Loucy (cell line): ENCODE results near the gene TRIM63.

Experiments used
- H2AFZ ChIP-seq: fragments of 200-600 bp; sonication (generic); 2 replicates; pipeline ENCODE4 v1.6.0; 2016; ENCODE audit warnings: antibody characterized with exemption, mild to moderate bottlenecking, low read length, moderate library complexity
- H3F3A ChIP-seq: fragments of 200-600 bp; 2 replicates; pipeline ENCODE4 v1.6.0; 2016; ENCODE audit warnings: antibody characterized with exemption, low read depth, mild to moderate bottlenecking
- H3K27me3 ChIP-seq: fragments of 200-600 bp; sonication (generic); 2 replicates; pipeline ENCODE4 v1.6.1; 2014; ENCODE audit warnings: low read length, mild to moderate bottlenecking; ENCODE audit not compliant: insufficient read depth, poor library complexity, severe bottlenecking
- H3K36me3 ChIP-seq: fragments of 200-600 bp; sonication (generic); 2 replicates; pipeline ENCODE4 v1.6.1; 2016; ENCODE audit warnings: low read length; ENCODE audit not compliant: insufficient read depth
- H3K4me1 ChIP-seq: fragments of 200-600 bp; sonication (generic); 2 replicates; pipeline ENCODE4 v1.5.1; 2014; ENCODE audit warnings: low read length, mild to moderate bottlenecking; ENCODE audit not compliant: insufficient read depth, poor library complexity, severe bottlenecking
- H3K4me2 ChIP-seq: fragments of 200-600 bp; sonication (generic); 2 replicates; pipeline ENCODE4 v1.6.0; 2014; ENCODE audit warnings: antibody characterized with exemption, low read length, low read depth, mild to moderate bottlenecking; ENCODE audit not compliant: poor library complexity, severe bottlenecking
- H3K4me3 ChIP-seq: fragments of 200-600 bp; sonication (generic); 2 replicates; pipeline ENCODE4 v1.5.1; 2014; ENCODE audit warnings: low read length, mild to moderate bottlenecking, mixed read lengths; ENCODE audit not compliant: poor library complexity, severe bottlenecking
- H3K79me2 ChIP-seq: fragments of 200-600 bp; sonication (generic); 2 replicates; pipeline ENCODE4 v1.6.1; 2014; ENCODE audit warnings: low read length; ENCODE audit not compliant: insufficient read depth
- H3K9ac ChIP-seq: fragments of 200-600 bp; sonication (generic); 2 replicates; pipeline ENCODE4 v1.6.0; 2014; ENCODE audit warnings: mild to moderate bottlenecking, low read depth, low read length, moderate library complexity; ENCODE audit not compliant: poor library complexity, severe bottlenecking
- H3K9me2 ChIP-seq: fragments of 200-600 bp; sonication (generic); replicated peaks from 2 replicates; pipeline ENCODE4 v1.6.1; 2016; ENCODE audit warnings: low read depth, low read length, mixed read lengths
- H3K9me3 ChIP-seq: fragments of 200-600 bp; sonication (generic); 2 replicates; pipeline ENCODE4 v1.6.1; 2014; ENCODE audit warnings: mild to moderate bottlenecking, antibody characterized with exemption, low read length, low read depth; ENCODE audit not compliant: insufficient read depth
- H4K20me1 ChIP-seq: fragments of 200-600 bp; sonication (generic); 2 replicates; pipeline ENCODE4 v1.6.0; 2014; ENCODE audit warnings: antibody characterized with exemption, low read length, mild to moderate bottlenecking; ENCODE audit not compliant: insufficient read depth, poor library complexity, severe bottlenecking
- CTCF ChIP-seq: fragments of 200-600 bp; sonication (generic); conservative IDR thresholded peaks from 2 replicates; pipeline ENCODE4 v1.5.1; 2014; ENCODE audit warnings: mild to moderate bottlenecking, antibody characterized with exemption, low read length
- EZH2phosphoT487 ChIP-seq: fragments of 200-600 bp; IDR thresholded peaks from 2 replicates; pipeline ENCODE4 v1.6.1; 2018; ENCODE audit warnings: antibody characterized with exemption, mild to moderate bottlenecking, moderate library complexity, borderline replicate concordance

TRIM63 gene

DNA sequence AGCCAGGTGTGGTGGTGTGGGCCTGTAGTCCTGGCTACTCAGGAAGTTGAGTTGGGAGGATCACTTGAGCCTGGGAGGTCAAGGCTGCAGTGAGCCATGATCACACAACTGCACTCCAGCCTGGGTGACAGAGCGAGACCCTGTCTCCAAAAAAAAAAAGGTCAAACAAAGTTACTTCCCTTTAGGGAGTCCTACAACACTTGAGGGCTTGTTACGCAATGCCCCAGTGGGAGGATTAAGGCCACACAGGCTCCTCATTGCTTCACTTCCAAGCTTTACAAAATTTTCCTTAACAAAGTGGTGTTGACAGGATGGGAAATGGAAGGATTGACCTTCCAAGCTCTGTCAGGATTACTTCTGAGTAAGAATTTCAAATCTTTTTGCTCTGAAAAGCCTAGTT is 52.1 kb downstream of the TRIM63 start:
- no peaks in the 10 kb centered on the region for H3K79me2 ChIP-seq
- peaks cover 22% of the 10 kb centered on the region for H3K4me1 ChIP-seq
- H3K9me2 ChIP-seq, result no peaks in the 10 kb centered on the region
- TF ChIP-seq EZH2phosphoT487 (no peak), CTCF (no peak)
- no peaks in the 10 kb centered on the region for H3F3A ChIP-seq
- H3K27me3 ChIP-seq, result no peaks in the 10 kb centered on the region
- H3K4me3 ChIP-seq, result no peak overlapping the region
- no peak overlapping the region for H3K9ac ChIP-seq
- H3K9me3 ChIP-seq, result no peaks in the 10 kb centered on the region
- no peaks in the 10 kb centered on the region for H3K36me3 ChIP-seq
- H3K4me2 ChIP-seq, result no peak overlapping the region
- no peak overlapping the region for H2AFZ ChIP-seq
- H4K20me1 ChIP-seq, result no peaks in the 10 kb centered on the region

GRCh38 chr1:26014179-26014578 is 53.3 kb downstream of the TRIM63 start:
- Histone ChIP-seq H3K79me2 (no peaks in the 10 kb centered on the region), H3K4me1 (peaks cover 16% of the 10 kb centered on the region), H3K4me3 (no peak overlapping the region), H3K36me3 (no peaks in the 10 kb centered on the region), H3F3A (no peaks in the 10 kb centered on the region), H3K9me2 (no peaks in the 10 kb centered on the region), H3K9me3 (no peaks in the 10 kb centered on the region), H3K27me3 (no peaks in the 10 kb centered on the region), H2AFZ (no peak overlapping the region), H3K9ac (no peak overlapping the region), H3K4me2 (no peak overlapping the region), H4K20me1 (no peaks in the 10 kb centered on the region)
- TF ChIP-seq EZH2phosphoT487 (no peak), CTCF (no peak)

GRCh38 chr1:26012864-26013263 is 54.6 kb downstream of the TRIM63 start:
- Histone ChIP-seq H3K4me2 (no peak overlapping the region), H3K4me1 (peaks cover 16% of the 10 kb centered on the region), H3F3A (no peaks in the 10 kb centered on the region), H3K4me3 (no peak overlapping the region), H3K9me3 (no peaks in the 10 kb centered on the region), H3K9me2 (no peaks in the 10 kb centered on the region), H3K9ac (no peak overlapping the region), H4K20me1 (no peaks in the 10 kb centered on the region), H2AFZ (no peak overlapping the region), H3K27me3 (no peaks in the 10 kb centered on the region), H3K79me2 (no peaks in the 10 kb centered on the region), H3K36me3 (no peaks in the 10 kb centered on the region)
- TF ChIP-seq EZH2phosphoT487, result no peak
- no peak for TF ChIP-seq CTCF
